NCI-H2107 treated with DMSO at 0.1 percent for 48 hours (cell line): ENCODE results near the gene RAB40B.

Experiments used
- DNase-seq: peaks from one replicate; lab custom pipeline; 2025; ENCODE audit not compliant: unreplicated experiment; lab: John Stamatoyannopoulos, UW

The RAB40B gene

GRCh38 chr17:82653651-82654528 is 44.6 kb downstream of the RAB40B start:
- no peak for DNase-seq

DNA sequence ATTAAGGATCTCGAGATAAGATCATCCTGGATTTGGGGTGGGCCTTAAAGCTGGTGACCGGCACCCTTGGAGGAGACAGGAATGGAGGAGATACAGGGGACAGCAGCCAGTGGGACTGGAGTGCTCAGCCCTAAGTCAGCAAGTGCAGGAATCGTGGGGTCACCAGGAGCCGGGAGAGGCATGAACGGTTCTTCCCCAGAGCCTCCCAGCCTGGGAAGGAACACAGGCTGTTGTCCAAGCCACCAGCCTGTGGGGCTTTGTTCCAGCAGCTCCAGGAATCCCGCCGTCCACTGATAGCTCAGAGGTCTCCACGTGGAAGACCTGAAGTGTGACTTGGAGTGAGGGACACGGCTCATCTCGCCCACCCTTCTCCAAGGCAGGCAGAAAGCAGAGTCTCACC is 47.8 kb downstream of the RAB40B start:
- no peak for DNase-seq

DNA sequence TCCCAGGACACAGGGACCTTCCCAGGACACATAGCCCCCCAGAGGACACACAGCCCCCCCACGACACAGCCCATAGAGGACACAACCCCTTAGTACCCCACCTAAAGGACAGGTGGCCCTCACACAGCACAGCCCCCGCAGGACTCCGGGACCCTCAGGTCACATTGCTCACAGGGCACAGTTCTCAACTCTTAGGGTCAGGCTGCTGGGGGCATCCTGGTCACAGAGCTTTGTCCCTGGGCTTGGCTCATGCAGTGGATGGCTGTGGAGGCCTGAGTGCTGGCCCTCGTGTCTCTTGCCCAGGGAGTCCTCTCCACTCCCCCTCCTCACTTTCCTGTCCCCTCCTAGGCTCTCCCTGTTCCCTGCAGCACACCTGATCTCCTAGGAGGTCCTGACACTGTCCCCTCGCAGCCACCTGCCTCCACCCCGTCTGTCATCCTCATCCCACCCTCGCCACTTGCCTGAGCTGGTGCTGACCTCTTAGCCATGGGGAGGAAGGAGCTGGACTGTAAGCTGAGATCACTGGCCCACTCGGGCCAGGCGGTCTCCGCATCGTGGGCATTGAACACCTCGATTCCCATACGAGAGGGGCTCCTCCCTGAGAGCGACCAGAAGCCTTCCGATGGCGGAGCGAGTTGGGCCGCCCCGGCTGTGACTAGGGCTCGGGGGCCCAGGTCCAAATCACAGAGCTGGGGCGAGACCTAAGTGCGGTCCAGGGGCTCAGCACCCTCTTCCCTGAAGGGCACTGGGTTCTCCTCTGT is 48.8 kb downstream of the RAB40B start:
- no peak for DNase-seq

GRCh38 chr17:82648742-82649331 is 49.7 kb downstream of the RAB40B start:
- DNase-seq = no peak

- DNase-seq = peak; percentile 51
These were observed 50.3 kb downstream of the RAB40B start, which contains the start of gene WDR45B for GRCh38 chr17:82648165-82648668. Gene WDR45B (minus strand): TSS chr17:82648444. CDS start chr17:82648340, 104 bp downstream.

- no peak for DNase-seq
These were observed 50.8 kb downstream of the RAB40B start for GRCh38 chr17:82647593-82648164.

GRCh38 chr17:82645516-82645915 is 53.0 kb downstream of the RAB40B start:
- no peak for DNase-seq

DNA sequence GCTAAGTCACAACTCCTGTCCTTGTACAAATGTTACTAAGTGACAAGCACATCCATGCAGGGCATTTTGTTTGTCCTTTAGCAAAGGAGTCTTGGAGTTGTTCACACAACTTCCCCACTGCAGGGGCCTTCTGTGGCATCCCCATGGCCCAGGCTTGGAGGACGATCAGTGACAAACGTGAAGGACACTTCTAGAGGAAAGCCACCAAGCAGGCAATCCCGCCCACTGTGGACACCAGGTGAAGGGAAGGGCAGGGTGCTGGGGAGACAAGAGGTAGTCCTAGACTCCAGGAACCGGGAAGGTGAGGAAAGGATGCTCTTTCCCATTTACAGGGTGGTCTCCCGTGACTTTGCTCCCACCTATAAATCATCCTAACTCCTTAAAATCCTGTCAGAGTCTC is 54.4 kb downstream of the RAB40B start:
- DNase-seq = no peak

- DNase-seq = no peak
These were observed 56.5 kb downstream of the RAB40B start for GRCh38 chr17:82642022-82642421.

- no peak for DNase-seq
These were observed 58.5 kb downstream of the RAB40B start for GRCh38 chr17:82640036-82640435.

- DNase-seq = no peak
These were observed 58.9 kb downstream of the RAB40B start for GRCh38 chr17:82639628-82640027.

GRCh38 chr17:82638183-82638773 is 60.2 kb downstream of the RAB40B start:
- DNase-seq = no peak

- no peak for DNase-seq
These were observed 61.6 kb downstream of the RAB40B start for GRCh38 chr17:82636626-82637598.

- no peak for DNase-seq
These were observed 65.2 kb downstream of the RAB40B start for GRCh38 chr17:82633343-82633742.

DNA sequence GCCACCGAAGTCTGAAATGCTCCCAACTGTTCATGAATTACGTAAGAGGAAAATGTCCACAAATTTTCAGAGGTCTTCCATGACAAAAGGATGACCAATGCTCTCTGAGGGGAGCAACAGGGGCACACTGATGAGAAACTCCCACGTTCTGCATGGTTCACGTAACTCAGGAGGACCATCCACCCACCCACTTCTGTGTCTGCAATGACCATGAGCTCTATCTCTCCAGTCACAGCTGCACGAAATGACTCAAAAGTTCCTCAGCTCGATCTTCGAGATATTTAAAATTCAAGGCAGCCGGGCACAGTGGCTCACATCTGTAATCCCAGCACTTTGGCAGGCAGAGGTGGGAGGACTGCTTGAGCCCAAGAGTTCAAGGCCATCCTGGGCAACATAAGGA is 66.0 kb downstream of the RAB40B start:
- no peak for DNase-seq

DNA sequence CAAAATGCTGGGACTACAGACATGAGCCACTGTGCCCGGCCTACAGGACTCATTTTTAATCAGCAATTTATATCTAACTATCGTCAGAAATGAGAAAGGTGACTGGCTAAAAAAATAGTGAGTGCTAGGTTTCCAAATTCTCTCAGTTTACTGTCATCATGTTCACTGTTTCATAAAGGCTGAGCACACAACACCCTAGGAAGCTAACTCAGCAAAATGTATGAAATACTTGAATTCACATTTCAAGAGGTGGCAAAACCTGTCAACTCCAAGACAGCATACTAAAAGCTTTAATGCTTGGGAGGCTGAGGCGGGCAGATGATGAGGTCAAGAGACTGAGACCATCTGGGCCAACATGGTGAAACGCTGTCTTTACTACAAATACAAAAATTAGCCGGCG is 67.0 kb downstream of the RAB40B start:
- DNase-seq = no peak

- DNase-seq = no peak
These were observed 68.3 kb downstream of the RAB40B start for GRCh38 chr17:82630212-82630611.

- no peak for DNase-seq
These were observed 68.8 kb downstream of the RAB40B start for GRCh38 chr17:82629748-82630147.

- DNase-seq = no peak
These were observed 71.1 kb downstream of the RAB40B start for GRCh38 chr17:82627405-82627804.

DNA sequence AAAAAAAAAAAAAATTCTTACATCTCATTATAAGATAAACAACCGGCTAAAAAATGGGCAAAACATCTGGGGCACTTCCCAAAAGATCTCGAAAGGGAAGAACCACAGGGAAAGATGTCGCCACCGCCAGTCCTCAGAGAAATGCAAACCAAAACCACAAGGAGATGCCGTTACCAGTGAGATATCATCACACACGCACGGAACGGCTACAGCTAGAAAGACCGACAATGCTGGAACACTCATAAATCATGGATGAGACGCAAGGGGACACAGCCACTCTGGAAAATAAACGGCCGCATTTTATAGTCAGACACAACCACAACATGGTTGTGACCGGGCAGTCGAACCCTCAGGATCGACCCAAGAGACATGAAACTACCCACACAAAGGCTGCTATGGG is 74.8 kb downstream of the RAB40B start:
- no peak for DNase-seq
